Liver (tissue), 9 donors: ENCODE measurements around the gene CCNL1. TPM values are rescaled to one million over a fixed set of nuclear protein-coding genes. Genes with fewer than 3 reads are reported as not detected.

Source experiments
- DNase-seq: peaks from one replicate; pipeline ENCODE4 v3.0.0-alpha.2; 2017; ENCODE audit warnings: low spot score
- H3K27ac ChIP-seq, 2 donors: one replicate each; pipeline ENCODE4 v1.7.0; 2013; ENCODE audit warnings: inconsistent platforms in 2 of 2, low read length in 2 of 2, control low read depth in 1 of 2, low read depth in 1 of 2, mild to moderate bottlenecking in 1 of 2
- H3K27me3 ChIP-seq, 4 donors: one replicate each; pipeline versions ENCODE4 v1.6.1 to v1.7.0; 2013; ENCODE audit warnings: low read length in 3 of 4, inconsistent platforms in 1 of 4, mild to moderate bottlenecking in 1 of 4, moderate library complexity in 1 of 4; ENCODE audit not compliant: control insufficient read depth in 4 of 4, insufficient read depth in 4 of 4
- H3K36me3 ChIP-seq, 4 donors: one replicate each; pipeline versions ENCODE4 v1.6.1 to v1.7.0; 2013; ENCODE audit warnings: low read length in 3 of 4, mild to moderate bottlenecking in 3 of 4, low read depth in 1 of 4, moderate library complexity in 1 of 4; ENCODE audit not compliant: control insufficient read depth in 4 of 4, insufficient read depth in 3 of 4
- H3K4me1 ChIP-seq, 4 donors: one replicate each; pipeline versions ENCODE4 v1.6.1 to v1.7.0; 2013; ENCODE audit warnings: low read length in 3 of 4, mild to moderate bottlenecking in 3 of 4, moderate library complexity in 1 of 4; ENCODE audit not compliant: control insufficient read depth in 4 of 4, insufficient read depth in 4 of 4
- H3K4me3 ChIP-seq, 3 donors: one replicate each; pipeline versions ENCODE4 v1.6.1 to v1.7.0; 2013; ENCODE audit warnings: low read length in 3 of 3, control low read depth in 1 of 3, low read depth in 1 of 3, mild to moderate bottlenecking in 1 of 3
- H3K9ac ChIP-seq, 2 donors: one replicate each; pipeline ENCODE4 v1.7.0; 2013; ENCODE audit warnings: low read length in 2 of 2, mild to moderate bottlenecking in 2 of 2, moderate library complexity in 2 of 2, control low read depth in 1 of 2, low read depth in 1 of 2
- H3K9me3 ChIP-seq, 4 donors: one replicate each; pipeline versions ENCODE4 v1.6.1 to v1.7.0; 2013; ENCODE audit warnings: low read length in 3 of 4; ENCODE audit not compliant: control insufficient read depth in 4 of 4
- ATF3 ChIP-seq: IDR thresholded peaks from 2 replicates; pipeline ENCODE4 v1.6.1; 2016; ENCODE audit warnings: antibody characterized with exemption
- CTCF ChIP-seq: fragments of 150-350 bp; IDR thresholded peaks from 2 replicates; pipeline ENCODE4 v1.5.1; 2017; ENCODE audit warnings: improper control_type of control experiment, low read depth, low read length; ENCODE audit not compliant: missing input control
- EGR1 ChIP-seq, 2 donors: IDR thresholded peaks; 2 replicates each; pipeline ENCODE4 v1.6.1; 2016 to 2018; ENCODE audit warnings: antibody characterized with exemption in 2 of 2, low read depth in 2 of 2
- FOXA1 ChIP-seq: IDR thresholded peaks from 2 replicates; pipeline ENCODE4 v1.6.1; 2016; ENCODE audit warnings: antibody characterized with exemption
- FOXA2 ChIP-seq: IDR thresholded peaks from 2 replicates; pipeline ENCODE4 v1.6.1; 2016; ENCODE audit warnings: antibody characterized with exemption
- GABPA ChIP-seq, 2 donors: IDR thresholded peaks in 1 of 2; conservative IDR thresholded peaks in 1 of 2; 2 replicates each; pipeline ENCODE4 v1.6.1; 2016; ENCODE audit warnings: antibody characterized with exemption in 2 of 2, mild to moderate bottlenecking in 1 of 2, moderate library complexity in 1 of 2
- HNF4A ChIP-seq, 2 donors: conservative IDR thresholded peaks; 2 replicates each; pipeline ENCODE4 v1.6.1; 2016; ENCODE audit warnings: antibody characterized with exemption in 2 of 2, mild to moderate bottlenecking in 2 of 2
- HNF4G ChIP-seq: IDR thresholded peaks from 2 replicates; pipeline ENCODE4 v1.6.1; 2016; ENCODE audit warnings: antibody characterized with exemption
- JUND ChIP-seq, 2 donors: IDR thresholded peaks; 2 replicates each; pipeline ENCODE4 v1.6.1; 2016; ENCODE audit warnings: antibody characterized with exemption in 2 of 2
- MAX ChIP-seq: IDR thresholded peaks from 2 replicates; pipeline ENCODE4 v1.6.1; 2016; ENCODE audit warnings: antibody characterized with exemption
- RAD21 ChIP-seq, 2 donors: IDR thresholded peaks; 2 replicates each; pipeline ENCODE4 v1.6.1; 2016; ENCODE audit warnings: antibody characterized with exemption in 2 of 2, mild to moderate bottlenecking in 2 of 2
- REST ChIP-seq: IDR thresholded peaks from 2 replicates; pipeline ENCODE4 v1.6.1; 2016; ENCODE audit warnings: antibody characterized with exemption, mild to moderate bottlenecking
- RXRA ChIP-seq, 2 donors: IDR thresholded peaks; 2 replicates each; pipeline ENCODE4 v1.6.1; 2017 to 2018; ENCODE audit warnings: antibody characterized with exemption in 2 of 2, mild to moderate bottlenecking in 1 of 2
- SP1 ChIP-seq: IDR thresholded peaks from 2 replicates; pipeline ENCODE4 v1.6.1; 2018; ENCODE audit warnings: antibody characterized with exemption, mild to moderate bottlenecking
- TAF1 ChIP-seq: conservative IDR thresholded peaks from 2 replicates; pipeline ENCODE4 v1.6.1; 2016; ENCODE audit warnings: antibody characterized with exemption, mild to moderate bottlenecking
- YY1 ChIP-seq: IDR thresholded peaks from 2 replicates; pipeline ENCODE4 v1.6.1; 2016; ENCODE audit warnings: antibody characterized with exemption, mild to moderate bottlenecking
- ZBTB33 ChIP-seq: IDR thresholded peaks from 2 replicates; pipeline ENCODE4 v1.6.1; 2016; ENCODE audit warnings: antibody characterized with exemption
- WGBS: extraction: QIAGEN DNeasy Blood & Tissue Kit; methylation state at CpG from one replicate; pipeline ENCODE4 v1.1.7; 2013; 5-methylcytosine and 5-hydroxymethylcytosine counted together
- polyA plus RNA-seq, 2 donors: library from polyadenylated mRNA; stranded (reverse) in 1 of 2; unstranded in 1 of 2; fragments of 200-250 nt in 1 of 2; fragments of >200 nt in 1 of 2; fragmentation: Nextera tagmentation in 1 of 2; extraction: Ambion mirVana in 1 of 2; gene quantifications; one replicate each; pipeline versions ENCODE4 v1.2.1 to v1.2.3, GENCODE V29; 2013 to 2015
- total RNA-seq, 2 donors: library from RNA; depleted of rRNA; stranded (reverse); fragments of >200 nt; gene quantifications; one replicate each; pipeline ENCODE4 v1.2.3, GENCODE V29; 2014
- donor health status: healthy.
- donor health status: healthy.
- donor health status: healthy.
- donor health status: healthy.
- donor health status: healthy.

Gene CCNL1
- total and polyA plus RNA-seq, 4 donors, result 22.7 to 163 (median 95.0) TPM

GRCh38 chr3:157121522-157121921 is 38.4 kb downstream of the CCNL1 start:
- Histone ChIP-seq H3K4me1 (peaks cover 4 to 48% (median 36%) of the 10 kb centered on the region in 4 donors), H3K27ac (peak overlapping the region; percentile 63 to 92), H3K36me3 (no peaks in the 10 kb centered on the region), H3K4me3 (no peak overlapping the region), H3K9me3 (no peaks in the 10 kb centered on the region), H3K27me3 (no peaks in the 10 kb centered on the region), H3K9ac (peak overlapping the region in 1 of 2 donors; percentile 81)
- 44% methylated on average over 1 of the region's 1 CpG for WGBS
- no peak for DNase-seq
- peak; percentile 58 to 66 for TF ChIP-seq HNF4A (conservative IDR thresholded peaks at IDR 0.05)
- no peak for TF ChIP-seq FOXA2
- TF ChIP-seq TAF1, result no peak
- TF ChIP-seq REST, result no peak
- no peak for TF ChIP-seq RXRA (IDR thresholded peaks at IDR 0.05)
- TF ChIP-seq CTCF, result no peak
- TF ChIP-seq ATF3, result no peak
- TF ChIP-seq JUND (IDR thresholded peaks at IDR 0.05), result no peak
- TF ChIP-seq SP1, result peak; percentile 23
- TF ChIP-seq RAD21 (IDR thresholded peaks at IDR 0.05), result no peak
- no peak for TF ChIP-seq GABPA (IDR thresholded peaks at IDR 0.05 in 1 of 2, conservative IDR thresholded peaks at IDR 0.05 in 1 of 2)
- TF ChIP-seq ZBTB33, result no peak

- WGBS, result 34% methylated on average over 56 of the region's 56 CpGs
- Histone ChIP-seq H3K9me3 (no peaks in the 10 kb centered on the region), H3K4me3 (peak overlapping the region in 1 of 3 donors; percentile 1), H3K4me1 (peaks cover 4 to 48% (median 36%) of the 10 kb centered on the region in 4 donors), H3K9ac (peak overlapping the region; percentile 10 to 81), H3K36me3 (no peaks in the 10 kb centered on the region), H3K27me3 (no peaks in the 10 kb centered on the region), H3K27ac (peak overlapping the region; percentile 92 to 97)
- peak; percentile 67 for DNase-seq
- TF ChIP-seq ZBTB33, result peak; percentile 43
- TF ChIP-seq TAF1, result peak; percentile 25
- peak; percentile 86 for TF ChIP-seq MAX
- peak; percentile 88 for TF ChIP-seq YY1
- peak; percentile 70 for TF ChIP-seq ATF3
- peak; percentile 93 for TF ChIP-seq HNF4G
- TF ChIP-seq GABPA (IDR thresholded peaks at IDR 0.05 in 1 of 2, conservative IDR thresholded peaks at IDR 0.05 in 1 of 2), result no peak
- TF ChIP-seq CTCF, result no peak
- TF ChIP-seq HNF4A (conservative IDR thresholded peaks at IDR 0.05), result peak; percentile 93 to 94
- peak in 1 of 2 donors; percentile 58 for TF ChIP-seq EGR1 (IDR thresholded peaks at IDR 0.05; ENCODE audit: low read depth in 2 of 2)
- peak; percentile 94 for TF ChIP-seq SP1
- no peak for TF ChIP-seq FOXA1
Observed at GRCh38 chr3:157120071-157120892, 39.7 kb downstream of the CCNL1 start.
